Aorta (tissue), 5 donors: ENCODE data around the gene PTPRK. TPM values are rescaled to one million over a fixed set of nuclear protein-coding genes. Genes with fewer than 3 reads are reported as not detected.
"Not testable (repeated sequence)": the region's sequence is repeated elsewhere in the genome, so short reads cannot be mapped to it uniquely, and the experiment has no call there.

Experiments
- ATAC-seq: fragments of 200-7000 bp; cut with Tn5 transposase; one replicate; pipeline ENCODE4 v1.9.1; 2022; ENCODE audit warnings: moderate library complexity; ENCODE audit not compliant: low FRiP score
- DNase-seq, 2 donors: peaks; one replicate each; pipeline ENCODE4 v3.0.0-alpha.2; 2020
- H3K27ac ChIP-seq, 2 donors: one replicate each; pipeline ENCODE4 v1.5.1; 2013; ENCODE audit warnings: low read length in 2 of 2, mild to moderate bottlenecking in 2 of 2, moderate library complexity in 2 of 2, control low read depth in 1 of 2, inconsistent platforms in 1 of 2, low read depth in 1 of 2
- H3K27me3 ChIP-seq, 2 donors: one replicate each; pipeline ENCODE4 v1.6.1; 2013; ENCODE audit warnings: control low read depth in 1 of 2, low read length in 1 of 2, mild to moderate bottlenecking in 1 of 2, moderate library complexity in 1 of 2; ENCODE audit not compliant: insufficient read depth in 2 of 2, control insufficient read depth in 1 of 2
- H3K36me3 ChIP-seq, 2 donors: one replicate each; pipeline ENCODE4 v1.6.1; 2013; ENCODE audit warnings: control low read depth in 1 of 2, low read length in 1 of 2, mild to moderate bottlenecking in 1 of 2; ENCODE audit not compliant: insufficient read depth in 2 of 2, control insufficient read depth in 1 of 2
- H3K4me1 ChIP-seq, 2 donors: one replicate each; pipeline ENCODE4 v1.6.1; 2013; ENCODE audit warnings: low read length in 2 of 2, control low read depth in 1 of 2, mild to moderate bottlenecking in 1 of 2, moderate library complexity in 1 of 2; ENCODE audit not compliant: insufficient read depth in 2 of 2, control insufficient read depth in 1 of 2
- H3K4me3 ChIP-seq, 2 donors: one replicate each; pipeline ENCODE4 v1.5.1; 2013; ENCODE audit warnings: low read length in 2 of 2, control low read depth in 1 of 2, mild to moderate bottlenecking in 1 of 2
- H3K9me3 ChIP-seq: one replicate; pipeline ENCODE4 v1.6.1; 2013; ENCODE audit warnings: mild to moderate bottlenecking, low read length; ENCODE audit not compliant: control insufficient read depth
- WGBS, 2 donors: extraction: QIAGEN DNeasy Blood & Tissue Kit; methylation state at CpG; one replicate each; pipeline ENCODE4 v1.1.7; 2013; 5-methylcytosine and 5-hydroxymethylcytosine counted together
- intact Hi-C, 2 donors: fragments of 100-400 bp; cut with DNase I; formaldehyde crosslinking; loops; one replicate each; pipeline versions ENCODE4 v1.14.2 to v1.15.0; 2022
- polyA plus RNA-seq, 2 donors: library from polyadenylated mRNA; stranded (reverse); fragments of 200-250 nt; gene quantifications; one replicate each; pipeline ENCODE4 v1.2.3, GENCODE V29; 2013
- total RNA-seq, 2 donors: library from RNA; stranded (reverse); fragmentation: NEBNext Ultra II Directional; extraction: Animal tissue kit (Norgen Biotek cat#: 25700); gene quantifications; one replicate each; pipeline ENCODE4 v1.2.1, GENCODE V29; 2021
- donor health status: healthy with polysubstance abuse.
- donor health status: Bipolar disorder and iron deficiency.
- donor health status: DM: no; HTN: no; CAD: no.
- donor health status: DM: no; HTN: no; CAD: no.
- donor health status: DM: yes; HTN: yes; CAD: no.

The PTPRK gene
- total and polyA plus RNA-seq, 4 donors, result 3.9 to 50.6 (median 24.9) TPM

- Histone ChIP-seq H3K4me1 (peaks cover 2 to 3% of the 10 kb centered on the region in 2 donors), H3K36me3 (no peaks in the 10 kb centered on the region), H3K4me3 (no peak overlapping the region), H3K9me3 (no peaks in the 10 kb centered on the region), H3K27ac (no peak overlapping the region), H3K27me3 (no peaks in the 10 kb centered on the region)
- DNase-seq, result no peak
- 67 to 68% methylated on average over 3 of the region's 3 CpGs for WGBS, 2 donors
- ATAC-seq, result no peak
- intact Hi-C loops, result no loop called here
Observed at GRCh38 chr6:127997496-127998164, 522.8 kb downstream of the PTPRK start.

DNA sequence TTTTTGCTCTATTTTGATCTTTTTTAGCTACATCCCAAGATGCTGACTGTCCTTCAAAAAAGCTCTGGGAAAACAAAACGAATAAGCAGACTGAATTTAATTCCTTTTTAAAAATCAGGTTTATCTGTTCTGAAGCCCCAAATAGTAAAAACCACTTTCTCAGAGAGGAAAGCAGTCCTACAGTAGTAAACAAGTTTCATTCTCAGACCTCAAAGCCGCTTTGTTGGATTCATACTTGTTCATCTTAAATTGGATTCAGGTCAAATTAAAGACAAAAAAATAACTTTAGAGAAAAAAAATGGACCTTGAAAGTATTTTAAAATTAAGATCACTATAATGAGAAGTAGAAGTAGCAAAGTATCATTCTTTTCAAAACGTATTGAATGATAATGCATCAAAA, 523.5 kb downstream of the PTPRK start:
- WGBS, 2 donors, result 90% methylated on average over 3 of the region's 3 CpGs
- no peaks in the 10 kb centered on the region for H3K9me3 ChIP-seq
- intact Hi-C loops, result no loop called here
- DNase-seq (no peak), ATAC-seq (no peak)
- no peaks in the 10 kb centered on the region for H3K36me3 ChIP-seq
- no peak overlapping the region for H3K27ac ChIP-seq
- no peaks in the 10 kb centered on the region for H3K27me3 ChIP-seq
- peaks cover 2 to 3% of the 10 kb centered on the region in 2 donors for H3K4me1 ChIP-seq
- H3K4me3 ChIP-seq, result no peak overlapping the region

- no peak overlapping the region for H3K27ac ChIP-seq
- no peaks in the 10 kb centered on the region for H3K27me3 ChIP-seq
- no peak overlapping the region for H3K4me3 ChIP-seq
- intact Hi-C loops, result no loop called here
- no peak for DNase-seq
- ATAC-seq, result no peak
- 0 to 6% methylated on average over 1 of the region's 1 CpG for WGBS, 2 donors
- H3K36me3 ChIP-seq, result peaks cover 0 to 4% of the 10 kb centered on the region in 2 donors
- no peaks in the 10 kb centered on the region for H3K9me3 ChIP-seq
- no peaks in the 10 kb centered on the region for H3K4me1 ChIP-seq
Observed at GRCh38 chr6:127992144-127992543, 528.3 kb downstream of the PTPRK start.

DNA sequence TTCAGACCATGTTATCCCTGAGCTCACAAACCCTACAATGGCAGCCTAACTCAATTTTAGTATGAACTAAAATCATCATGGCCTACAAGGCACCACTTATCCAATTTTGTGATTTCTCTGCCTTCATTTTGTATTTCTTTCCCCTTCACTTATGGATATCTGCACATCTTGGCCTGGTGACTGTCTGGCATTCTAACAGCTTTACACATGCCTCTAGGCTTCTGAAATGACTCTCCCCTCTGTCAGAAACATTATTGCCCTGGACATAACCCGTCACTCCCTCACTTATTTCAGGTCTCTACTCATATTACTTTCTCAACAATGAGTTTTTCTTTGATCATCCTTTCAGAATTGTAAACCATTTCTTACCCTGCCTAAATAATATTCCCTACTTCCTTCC, 530.3 kb downstream of the PTPRK start:
- DNase-seq, result no peak
- WGBS, 2 donors, result 94 to 97% methylated on average over 1 of the region's 1 CpG
- Histone ChIP-seq H3K9me3 (no peaks in the 10 kb centered on the region), H3K4me3 (no peak overlapping the region), H3K27me3 (no peaks in the 10 kb centered on the region), H3K4me1 (no peaks in the 10 kb centered on the region), H3K27ac (no peak overlapping the region), H3K36me3 (peaks cover 0 to 4% of the 10 kb centered on the region in 2 donors)
- no peak for ATAC-seq
- intact Hi-C loops, result no loop called here

GRCh38 chr6:127980996-127981395, 539.4 kb downstream of the PTPRK start:
- WGBS, 2 donors, result 92 to 93% methylated on average over 5 of the region's 5 CpGs
- no peak overlapping the region for H3K4me3 ChIP-seq
- H3K36me3 ChIP-seq, result peaks cover 2 to 3% of the 10 kb centered on the region in 2 donors
- H3K4me1 ChIP-seq, result no peaks in the 10 kb centered on the region
- ATAC-seq (no peak), DNase-seq (no peak)
- intact Hi-C loops, result no loop called here
- H3K9me3 ChIP-seq, result no peaks in the 10 kb centered on the region
- no peak overlapping the region for H3K27ac ChIP-seq
- H3K27me3 ChIP-seq, result no peaks in the 10 kb centered on the region

- H3K36me3 ChIP-seq, H3K4me1 ChIP-seq, H3K4me3 ChIP-seq, H3K27ac ChIP-seq, H3K9me3 ChIP-seq, DNase-seq, intact Hi-C loops, H3K27me3 ChIP-seq, ATAC-seq: not testable (repeated sequence)
- 89 to 91% methylated on average over 2 of the region's 2 CpGs for WGBS, 2 donors
Observed at GRCh38 chr6:127978185-127978584, 542.2 kb downstream of the PTPRK start.

GRCh38 chr6:127976796-127977195, 543.6 kb downstream of the PTPRK start:
- no peaks in the 10 kb centered on the region for H3K27me3 ChIP-seq
- DNase-seq, result no peak
- no peak overlapping the region for H3K27ac ChIP-seq
- peaks cover 2 to 3% of the 10 kb centered on the region in 2 donors for H3K36me3 ChIP-seq
- H3K4me3 ChIP-seq, result no peak overlapping the region
- ATAC-seq, result no peak
- WGBS, 2 donors, result 94 to 97% methylated on average over 4 of the region's 4 CpGs
- no peaks in the 10 kb centered on the region for H3K9me3 ChIP-seq
- intact Hi-C loops, result no loop called here
- no peaks in the 10 kb centered on the region for H3K4me1 ChIP-seq

DNA sequence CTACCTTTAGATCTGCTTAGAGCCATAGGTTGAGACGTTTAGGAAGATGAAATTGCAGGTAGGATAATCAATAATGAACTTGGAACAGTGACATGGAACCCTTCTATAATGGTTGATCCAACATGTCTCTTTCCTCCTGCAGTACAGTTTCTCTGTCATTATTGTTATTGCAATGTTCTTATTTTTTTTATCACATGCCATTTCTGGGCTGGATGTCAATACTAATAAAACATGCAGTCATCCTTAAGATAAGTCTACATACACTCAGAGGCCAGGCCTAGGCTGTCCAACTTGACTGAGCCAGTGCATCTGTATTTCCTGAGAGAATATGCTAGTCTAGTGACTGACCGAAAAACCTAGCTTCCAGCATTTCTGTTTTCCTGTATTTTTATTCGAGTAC, 544.3 kb downstream of the PTPRK start:
- ATAC-seq, result no peak
- DNase-seq, result no peak
- no peak overlapping the region for H3K27ac ChIP-seq
- H3K36me3 ChIP-seq, result peaks cover under 1 to 3% of the 10 kb centered on the region in 2 donors
- H3K4me1 ChIP-seq, result no peaks in the 10 kb centered on the region
- H3K4me3 ChIP-seq, result no peak overlapping the region
- no peaks in the 10 kb centered on the region for H3K27me3 ChIP-seq
- intact Hi-C loops, result no loop called here
- no peaks in the 10 kb centered on the region for H3K9me3 ChIP-seq
- WGBS, 2 donors, result 78 to 84% methylated on average over 3 of the region's 3 CpGs

DNA sequence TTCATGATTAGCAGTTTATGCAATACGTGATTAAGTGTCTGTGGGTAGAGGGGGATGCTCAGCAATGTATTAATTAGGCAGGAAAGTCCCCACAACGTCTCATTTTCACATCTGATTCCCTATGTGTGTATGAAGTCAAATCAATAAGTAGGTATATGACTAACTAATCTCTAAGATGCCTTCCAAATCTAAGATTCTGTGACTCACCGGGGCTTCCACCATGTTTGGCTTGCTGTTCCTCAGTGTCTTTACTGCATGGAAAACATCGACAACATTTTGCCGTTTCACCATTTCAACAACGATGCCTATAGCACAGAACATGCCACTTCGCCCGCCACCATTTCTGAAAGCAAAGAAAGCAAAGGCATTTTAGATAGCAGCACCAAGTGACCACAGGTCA, 547.6 kb downstream of the PTPRK start:
- Histone ChIP-seq H3K27ac (no peak overlapping the region), H3K9me3 (no peaks in the 10 kb centered on the region), H3K4me3 (no peak overlapping the region), H3K4me1 (no peaks in the 10 kb centered on the region), H3K27me3 (no peaks in the 10 kb centered on the region), H3K36me3 (peaks cover 0 to 3% of the 10 kb centered on the region in 2 donors)
- DNase-seq, result no peak
- intact Hi-C loops, result no loop called here
- ATAC-seq, result no peak
- WGBS, 2 donors, result 90 to 94% methylated on average over 8 of the region's 8 CpGs
